Measurements from ENCODE around the gene PGS1. TPM values are rescaled to one million over a fixed set of nuclear protein-coding genes. Genes with fewer than 3 reads are reported as not detected.

Gene PGS1
- total and polyA plus RNA-seq, 10 of the 15 experiments (the other 5 are each of a cell fraction or from before 2014, with no cell fraction given), result 1.3 to 37.6 (median 27.4) TPM

GRCh38 chr17:78472035-78472905 lies 93.8 kb downstream of the PGS1 start (continued):
- TF ChIP-seq POLR2AphosphoS2 (IDR thresholded peaks at IDR 0.05; ENCODE audit: low read depth, low read length) (no peak), BHLHE40 (IDR thresholded peaks at IDR 0.05; ENCODE audit: borderline replicate concordance in 1 of 2, low read depth in 2 of 2, low read length in 1 of 2) (peak; percentile 60 to 63), ATF2 (IDR thresholded peaks at IDR 0.05; ENCODE audit: low read length) (0 out of 2 replicates have a peak, but pooled peaks have one; percentile 17), TCF3 (IDR thresholded peaks at IDR 0.05; ENCODE audit: borderline replicate concordance, insufficient read depth, low read depth, low read length) (peak; percentile 93), SMC3 (IDR thresholded peaks at IDR 0.05; ENCODE audit: borderline replicate concordance, low read length) (no peak), BCL3 (IDR thresholded peaks at IDR 0.05; ENCODE audit: borderline replicate concordance, insufficient read depth, low read depth, low read length, poor library complexity, severe bottlenecking) (no peak), TCF12 (IDR thresholded peaks at IDR 0.05; ENCODE audit: low read depth, low read length) (peak; percentile 87)
